GM18909 (cell line): Measurements from ENCODE around the gene C18orf63.

ENCODE experiments used
- ATAC-seq: cut with Tn5 transposase; IDR thresholded peaks from one replicate; pipeline ENCODE4 v1.9.1; 2021; ENCODE audit warnings: mild to moderate bottlenecking; ENCODE audit not compliant: unreplicated experiment, poor library complexity

The C18orf63 gene

GRCh38 chr18:74370115-74370514 lies 54.5 kb downstream of the C18orf63 start:
- ATAC-seq = no peak

GRCh38 chr18:74373428-74373827 lies 57.8 kb downstream of the C18orf63 start:
- no peak for ATAC-seq

GRCh38 chr18:74375999-74376398 lies 60.4 kb downstream of the C18orf63 start:
- ATAC-seq = no peak

GRCh38 chr18:74376523-74376922 lies 60.9 kb downstream of the C18orf63 start:
- no peak for ATAC-seq

- no peak for ATAC-seq
Observed at GRCh38 chr18:74377776-74378175, 62.1 kb downstream of the C18orf63 start.

GRCh38 chr18:74378179-74378682 lies 62.6 kb downstream of the C18orf63 start:
- ATAC-seq = no peak

- no peak for ATAC-seq
Observed at GRCh38 chr18:74380916-74381315, 65.3 kb downstream of the C18orf63 start.

GRCh38 chr18:74381621-74382295 lies 66.1 kb downstream of the C18orf63 start:
- ATAC-seq = no peak

GRCh38 chr18:74382481-74383017 lies 66.9 kb downstream of the C18orf63 start:
- ATAC-seq = no peak

- no peak for ATAC-seq
Observed at GRCh38 chr18:74387383-74387782, 71.7 kb downstream of the C18orf63 start.

GRCh38 chr18:74388227-74388626 lies 72.6 kb downstream of the C18orf63 start:
- no peak for ATAC-seq

- ATAC-seq = no peak
Observed at GRCh38 chr18:74389171-74389927, 73.7 kb downstream of the C18orf63 start.

GRCh38 chr18:74389991-74390390 lies 74.4 kb downstream of the C18orf63 start:
- ATAC-seq = no peak

- ATAC-seq = no peak
Observed at GRCh38 chr18:74390900-74391299, 75.3 kb downstream of the C18orf63 start.

- ATAC-seq = no peak
Observed at GRCh38 chr18:74392323-74392722, 76.7 kb downstream of the C18orf63 start.

GRCh38 chr18:74395006-74395405 lies 79.4 kb downstream of the C18orf63 start:
- no peak for ATAC-seq

- ATAC-seq = no peak
Observed at GRCh38 chr18:74395648-74396154, 80.1 kb downstream of the C18orf63 start.

- ATAC-seq = no peak
Observed at GRCh38 chr18:74396171-74397169, 80.8 kb downstream of the C18orf63 start.

- ATAC-seq = no peak
Observed at GRCh38 chr18:74397572-74397971, 81.9 kb downstream of the C18orf63 start.
